ENCODE results near the gene TMEM266.

TMEM266 gene

DNA sequence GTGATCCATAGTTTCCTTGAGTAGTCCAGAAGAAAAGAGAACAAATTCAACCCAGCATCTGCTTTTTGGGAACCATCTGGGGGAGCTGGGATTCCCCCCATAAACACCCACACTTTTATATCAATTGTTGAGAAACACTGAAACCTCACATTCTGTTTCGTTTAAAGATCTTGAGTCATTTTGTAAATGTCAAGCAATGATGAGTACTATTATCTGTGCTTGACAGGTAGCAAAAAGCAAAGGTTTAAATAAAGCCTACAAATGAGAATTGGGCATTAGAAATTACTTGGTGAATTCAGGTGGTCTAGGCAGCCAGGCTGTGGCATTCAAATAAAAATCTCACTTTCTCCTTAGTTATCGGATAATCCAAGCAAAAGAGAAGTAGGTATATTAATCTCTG is 75.7 kb downstream of the TMEM266 start:
- no peak for DNase-seq

DNA sequence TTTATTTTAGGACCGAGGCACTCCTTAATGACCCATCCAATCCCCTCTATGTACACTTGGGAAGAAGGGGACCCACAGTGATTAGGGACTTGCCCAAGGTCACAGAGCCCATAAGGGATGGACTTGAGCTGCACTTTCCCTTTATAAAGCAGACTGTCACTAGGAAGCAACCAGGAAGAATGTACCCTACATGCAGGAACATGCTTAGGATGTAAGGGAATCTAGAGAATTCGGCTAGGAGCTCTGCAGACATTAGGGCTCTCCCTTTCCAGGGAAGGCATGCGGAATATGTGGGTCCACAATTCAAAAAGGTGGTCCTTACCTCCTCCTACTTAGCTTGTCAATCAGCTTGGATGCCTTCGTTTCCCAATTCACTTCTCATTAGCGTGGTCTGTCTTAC is 78.7 kb downstream of the TMEM266 start:
- DNase-seq: no peak

DNA sequence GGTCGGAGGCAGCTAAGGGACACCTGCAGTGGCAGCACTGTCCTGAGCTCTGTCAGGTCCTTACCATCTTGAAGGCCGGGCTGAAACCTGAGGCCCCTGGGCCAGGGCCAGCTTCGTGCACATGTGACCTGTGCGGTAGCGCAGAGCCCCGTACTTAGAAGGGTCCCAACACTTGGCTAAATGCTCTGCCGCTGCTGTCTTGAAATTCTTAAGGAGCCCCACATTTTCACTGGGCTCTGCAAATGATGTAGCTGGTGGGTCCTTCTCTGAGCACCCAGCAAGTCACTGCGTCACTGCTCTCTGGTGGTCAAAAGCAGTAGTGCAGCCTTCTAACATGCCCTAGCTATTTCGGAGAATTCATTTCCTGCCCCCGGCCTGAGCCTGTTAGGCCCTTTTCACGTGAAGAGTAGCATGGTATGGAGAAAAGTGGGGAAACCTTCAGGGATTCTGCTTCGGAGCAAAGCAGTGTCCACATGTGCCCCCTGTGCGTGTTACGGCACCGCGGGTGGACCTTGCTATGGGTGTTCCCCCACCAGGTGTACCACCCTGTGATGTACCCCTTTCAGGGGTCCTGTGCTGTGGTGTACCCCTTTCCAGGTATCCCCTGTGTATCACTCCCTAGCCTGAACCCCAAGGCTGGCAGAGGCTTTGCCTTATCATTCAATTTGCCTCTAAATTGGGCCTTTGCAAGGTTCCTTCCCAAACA is 79.7 kb downstream of the TMEM266 start:
- DNase-seq: peak; percentile 11 to 73 (median 40)

DNA sequence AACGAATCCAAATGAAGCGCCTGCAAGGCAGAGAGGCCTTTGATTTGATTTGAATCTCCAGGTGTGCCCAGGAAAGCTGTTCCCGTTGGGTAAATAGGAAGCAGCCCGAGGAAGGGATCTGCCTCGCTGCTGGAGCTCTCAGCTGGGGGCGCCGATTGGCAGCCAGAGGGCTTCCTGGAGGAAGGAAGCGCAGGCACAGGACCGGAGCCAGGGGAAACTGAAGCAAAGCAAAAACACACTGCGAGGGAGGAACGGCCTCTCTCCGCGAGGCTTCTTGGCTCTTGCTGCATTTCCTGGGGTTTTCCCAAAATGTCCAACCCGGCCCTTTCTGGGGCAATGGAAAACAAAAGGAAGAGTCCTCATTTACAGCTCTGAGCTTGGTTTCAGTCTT is 80.3 kb downstream of the TMEM266 start:
- no peak for DNase-seq

DNA sequence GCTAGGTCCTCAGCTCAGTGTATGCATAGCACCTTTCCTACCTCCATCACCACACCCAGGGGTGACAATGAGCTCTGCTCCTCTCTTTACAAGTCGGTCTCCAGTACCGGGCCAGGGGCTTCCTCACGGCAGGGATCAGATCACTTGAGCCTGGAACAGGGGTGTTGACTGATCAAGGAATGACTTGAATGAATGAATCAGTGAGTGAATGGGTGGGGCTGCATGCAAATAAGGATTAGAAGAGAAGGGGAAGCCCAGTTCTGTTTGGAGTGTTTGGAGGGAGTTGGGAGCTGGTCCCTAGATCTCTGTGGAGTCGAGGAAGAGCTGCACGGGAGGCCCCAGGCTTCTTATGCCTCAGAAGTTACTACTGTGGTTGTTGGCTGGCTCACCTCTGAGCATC is 87.0 kb downstream of the TMEM266 start:
- no peak for DNase-seq

DNA sequence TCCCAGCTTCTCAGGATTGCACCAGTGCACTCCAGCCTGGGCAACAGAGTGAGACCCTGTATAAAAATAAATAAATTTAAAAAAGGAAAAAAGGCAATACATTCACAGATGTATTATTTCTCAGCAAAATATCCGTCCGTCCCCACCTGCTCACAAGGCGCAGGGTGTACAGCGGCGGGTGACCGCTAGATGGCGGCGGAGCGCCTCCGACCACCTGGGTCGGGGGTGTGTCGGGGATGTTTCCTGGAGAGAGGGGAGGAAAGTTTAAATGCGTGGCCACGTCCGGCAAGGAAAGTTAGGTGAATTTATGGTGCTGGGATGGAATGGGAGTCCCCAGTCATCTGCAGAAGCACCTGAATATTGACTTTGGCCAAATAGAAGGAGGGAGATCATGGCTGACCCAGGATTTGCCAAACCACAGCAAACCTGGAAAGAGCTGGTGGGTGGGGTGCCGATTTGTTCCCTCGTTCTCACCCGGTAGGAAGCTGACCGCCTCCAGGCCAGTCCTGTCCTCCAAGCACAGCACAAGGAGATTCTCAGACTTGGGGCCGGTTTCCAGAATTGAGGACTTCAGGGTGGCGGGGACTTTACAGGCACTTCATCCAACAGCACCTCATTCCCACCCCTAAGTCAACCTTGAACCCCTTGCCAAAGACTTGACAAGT is 88.3 kb downstream of the TMEM266 start:
- peak; percentile 27 to 55 (median 36) for DNase-seq

DNA sequence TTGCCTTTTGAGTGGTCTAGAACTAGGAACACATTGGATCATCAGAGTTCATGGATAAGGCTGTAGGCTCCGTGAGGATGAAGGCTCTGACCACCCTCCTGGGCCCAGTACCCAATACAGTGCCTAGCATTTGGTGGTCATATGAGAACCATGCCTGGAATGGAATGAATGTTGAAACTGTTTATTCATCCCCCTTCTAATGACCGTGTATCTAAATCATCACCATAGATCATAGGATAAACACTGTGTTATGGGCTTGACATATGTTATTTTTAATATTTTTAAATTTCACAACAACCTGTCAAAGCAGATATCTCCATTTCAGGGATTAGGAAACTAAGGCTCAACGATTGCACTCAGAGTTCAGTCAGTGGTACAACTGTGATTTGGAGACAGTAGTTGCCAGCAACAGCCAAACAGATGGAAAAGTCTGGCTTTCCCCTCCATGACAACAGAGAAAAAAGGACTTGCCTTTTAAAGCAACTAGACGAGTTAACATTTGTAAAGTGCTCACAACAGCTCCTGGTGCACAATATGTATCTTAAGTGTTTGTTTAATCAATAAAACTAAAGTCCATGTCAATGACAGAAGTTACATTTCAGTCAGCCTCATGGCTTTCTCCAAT is 89.6 kb downstream of the TMEM266 start:
- DNase-seq: no peak

DNA sequence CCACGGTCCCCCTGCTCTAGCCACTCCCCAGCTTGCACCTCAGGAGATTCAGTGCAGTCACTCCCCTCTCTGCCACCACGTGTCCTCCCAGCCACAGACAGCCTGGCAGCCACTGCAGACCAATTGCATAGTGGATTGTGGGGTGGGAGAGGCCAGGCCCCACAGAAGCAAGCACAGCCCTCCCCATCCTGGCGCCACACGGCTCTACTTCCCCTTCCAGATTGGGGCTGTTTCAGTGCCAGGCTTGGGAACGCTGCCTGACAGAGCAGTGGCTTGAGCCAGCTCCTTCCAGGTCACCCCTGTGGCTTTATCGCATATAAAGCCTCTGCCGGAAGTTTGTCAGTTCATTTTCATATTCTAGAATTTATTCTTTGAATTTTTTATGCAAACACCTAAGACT is 90.7 kb downstream of the TMEM266 start:
- DNase-seq: no peak

DNA sequence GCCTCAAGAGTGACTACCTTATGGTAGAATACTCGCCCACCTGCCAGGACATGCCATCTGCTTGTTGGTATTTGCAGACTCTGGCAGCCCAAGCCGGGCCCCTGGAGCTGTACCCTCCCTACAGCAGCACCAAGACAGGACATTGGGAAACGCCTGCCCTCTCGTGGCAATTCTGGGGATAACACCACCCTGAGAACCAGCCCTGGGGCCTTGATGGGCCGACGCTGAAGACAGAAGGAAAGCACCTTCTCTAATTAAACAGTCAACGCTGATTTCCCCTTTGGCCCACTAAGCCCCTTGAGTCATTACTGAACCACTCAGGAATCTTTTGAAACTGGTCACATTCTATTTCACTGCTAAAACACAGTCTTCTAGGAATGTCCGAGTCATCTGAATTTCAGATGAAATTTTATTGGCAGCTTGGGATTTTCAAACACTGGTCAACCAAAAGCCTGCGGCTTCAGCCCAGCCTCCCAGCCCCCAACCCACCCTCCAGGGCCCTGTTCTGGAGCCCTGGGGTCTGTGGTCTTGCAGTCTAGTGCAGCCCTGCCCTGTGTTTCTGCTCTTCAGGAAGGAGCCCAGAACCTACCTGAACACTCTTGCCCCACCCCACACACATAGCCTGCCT is 91.3 kb downstream of the TMEM266 start:
- DNase-seq: peak; percentile 35 to 82 (median 54)

DNA sequence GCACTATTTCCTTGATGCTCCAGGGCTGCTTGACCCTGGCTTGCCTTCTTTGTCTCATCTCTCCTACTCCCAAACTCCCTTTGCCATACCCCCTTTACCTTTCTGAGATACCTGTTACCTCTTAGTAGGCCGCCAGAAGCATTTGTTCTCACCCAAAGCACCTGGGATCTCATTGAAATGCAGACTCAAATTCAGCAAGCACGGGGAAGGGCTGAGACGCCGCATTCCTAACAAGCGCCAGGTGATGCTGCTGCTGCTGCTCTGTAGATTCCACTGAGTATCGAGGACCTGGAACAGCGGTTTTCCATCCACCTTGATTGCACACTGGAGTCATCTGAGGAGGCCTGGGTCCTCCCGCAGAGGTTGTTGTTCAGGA is 91.8 kb downstream of the TMEM266 start:
- no peak for DNase-seq

DNA sequence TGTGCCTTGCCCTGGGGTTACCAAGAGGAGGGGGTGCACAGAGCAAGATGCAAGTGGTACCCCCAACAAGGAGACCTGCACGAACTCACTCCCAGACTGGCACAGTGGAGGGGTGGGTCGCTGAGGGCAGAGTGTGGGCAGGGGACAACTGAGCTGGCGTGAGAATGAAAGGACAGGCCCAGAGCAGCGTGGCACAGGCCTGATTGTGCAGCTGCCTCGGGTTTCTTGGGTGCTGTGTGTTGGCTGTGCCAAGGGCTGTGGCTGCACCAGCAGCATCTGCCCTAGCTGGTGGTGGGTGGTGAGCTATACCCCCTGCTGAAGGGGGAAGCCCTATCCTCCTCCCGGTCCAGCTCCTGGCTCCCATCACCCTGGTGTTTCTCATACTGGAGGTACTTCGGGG is 92.4 kb downstream of the TMEM266 start:
- DNase-seq: no peak

DNA sequence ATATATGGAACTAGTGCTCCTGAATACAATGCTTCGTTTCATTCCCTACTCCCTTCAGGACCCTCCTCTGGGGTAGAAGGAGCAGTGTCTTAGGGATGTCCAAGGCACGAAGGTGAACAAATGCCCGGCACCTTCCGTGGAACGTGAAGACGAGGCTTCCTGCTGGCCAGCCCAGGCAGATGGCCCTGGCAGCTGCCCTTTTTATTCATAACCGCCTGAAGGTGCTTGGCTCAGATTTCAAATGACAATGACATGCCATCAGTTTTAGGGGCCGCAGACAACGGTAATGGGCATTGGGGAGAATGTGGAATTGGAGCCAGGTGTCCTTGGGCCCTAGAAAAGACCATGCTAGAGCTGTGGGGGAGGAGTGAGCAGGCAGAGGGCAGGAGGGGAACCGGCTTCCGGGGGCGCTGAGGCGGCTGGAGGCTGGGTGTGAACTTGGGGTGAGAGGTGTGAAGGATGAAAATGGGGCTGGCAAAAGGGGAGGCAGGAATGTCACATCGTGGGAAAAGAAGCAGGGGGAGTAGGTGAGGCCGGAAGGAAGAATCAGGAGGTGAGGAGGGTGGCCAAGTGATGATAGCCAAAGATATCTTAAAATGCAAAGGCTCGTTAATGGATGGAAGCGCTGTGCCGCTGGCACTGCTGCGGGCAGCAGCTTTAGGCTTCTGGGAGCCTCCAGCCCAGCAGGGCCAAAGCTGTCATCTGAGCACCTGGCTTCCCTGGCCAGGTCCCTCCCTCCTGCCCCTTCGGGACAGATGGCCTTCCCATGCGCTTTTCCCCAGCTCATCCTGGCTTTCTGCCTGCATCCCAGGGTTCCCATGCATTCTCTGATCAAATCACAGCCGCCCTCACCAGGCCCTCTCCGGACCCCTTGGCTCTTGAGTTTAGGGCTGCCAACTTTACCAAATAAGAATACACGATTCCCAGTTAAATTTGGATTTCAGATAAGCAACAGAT is 93.7 kb downstream of the TMEM266 start:
- DNase-seq: no peak

DNA sequence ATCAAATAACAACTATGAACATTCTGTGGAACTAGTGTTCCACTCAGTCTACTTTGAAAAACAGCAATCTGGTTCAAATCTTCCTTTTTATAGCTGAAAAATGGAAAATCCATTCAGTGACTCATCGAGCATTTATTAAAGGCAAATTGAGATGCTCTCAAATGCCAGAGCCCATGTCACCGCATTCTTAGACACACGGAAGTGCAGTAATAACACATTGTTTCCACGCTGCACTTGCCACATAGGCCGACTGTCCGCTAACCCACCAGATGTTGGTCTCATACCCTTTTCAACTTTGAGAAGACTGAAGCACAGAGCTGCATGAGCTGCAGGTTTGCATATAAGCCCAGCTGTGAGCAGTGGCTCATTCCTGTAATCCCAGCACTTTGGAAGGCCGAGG is 95.9 kb downstream of the TMEM266 start:
- no peak for DNase-seq

DNA sequence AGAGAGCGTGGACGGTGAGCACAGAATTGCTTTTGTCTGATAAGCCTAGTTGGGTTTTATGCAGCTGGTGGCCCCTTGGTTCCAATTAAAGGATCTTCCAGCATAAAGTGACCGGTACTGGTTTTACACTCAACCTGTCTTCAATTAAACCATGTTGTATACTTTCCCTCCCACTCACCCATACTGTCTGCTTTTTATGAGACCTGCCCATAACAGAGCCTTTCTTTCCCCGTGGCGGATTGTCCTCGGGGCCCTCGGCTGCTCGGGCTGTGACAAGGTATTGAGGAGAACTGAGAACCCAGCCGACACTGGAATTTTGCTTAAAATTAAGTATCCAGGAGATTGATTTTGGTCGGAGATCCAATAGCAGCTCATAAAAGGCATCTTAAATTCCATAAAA is 98.4 kb downstream of the TMEM266 start:
- DNase-seq: no peak

DNA sequence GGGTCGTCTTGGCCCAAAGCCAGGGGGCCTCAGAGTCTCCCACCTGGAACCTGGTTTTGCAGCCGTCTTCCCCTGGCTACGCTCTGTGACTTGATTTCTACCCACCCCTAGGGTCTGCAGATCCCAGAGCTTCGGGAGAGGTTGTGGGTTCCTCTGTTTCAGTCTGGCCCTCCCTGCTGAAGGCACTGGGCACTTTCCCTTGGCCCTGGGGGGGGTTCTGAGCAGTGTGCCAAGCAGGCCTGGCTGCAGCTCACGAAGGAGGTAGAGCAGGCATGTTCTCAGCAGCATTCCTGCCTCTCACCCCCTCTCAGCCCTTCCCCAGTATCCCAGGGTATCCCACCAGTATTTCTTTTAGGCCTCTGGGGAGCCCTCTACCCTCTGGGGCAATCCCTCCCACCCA is 99.0 kb downstream of the TMEM266 start:
- DNase-seq: no peak

DNA sequence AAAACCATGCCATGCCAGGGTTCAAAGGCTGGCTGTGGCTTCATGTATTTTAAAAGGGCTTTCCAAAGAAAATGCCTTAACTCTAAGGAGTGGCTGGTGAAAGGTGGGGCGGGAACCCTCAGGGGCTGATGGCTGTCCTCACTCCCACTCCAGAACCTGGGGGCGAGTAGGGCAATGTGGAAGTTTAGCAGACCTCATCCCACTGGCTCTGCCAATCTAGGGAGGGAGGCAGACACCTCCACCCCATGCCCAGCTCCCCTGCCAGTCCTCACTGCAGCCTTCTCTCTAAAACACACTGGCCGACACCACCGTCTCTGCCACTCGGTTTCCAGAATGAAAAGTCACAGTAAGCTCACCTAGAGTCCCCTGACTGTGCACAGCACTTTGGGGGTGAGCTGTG is 99.5 kb downstream of the TMEM266 start:
- DNase-seq: no peak

DNA sequence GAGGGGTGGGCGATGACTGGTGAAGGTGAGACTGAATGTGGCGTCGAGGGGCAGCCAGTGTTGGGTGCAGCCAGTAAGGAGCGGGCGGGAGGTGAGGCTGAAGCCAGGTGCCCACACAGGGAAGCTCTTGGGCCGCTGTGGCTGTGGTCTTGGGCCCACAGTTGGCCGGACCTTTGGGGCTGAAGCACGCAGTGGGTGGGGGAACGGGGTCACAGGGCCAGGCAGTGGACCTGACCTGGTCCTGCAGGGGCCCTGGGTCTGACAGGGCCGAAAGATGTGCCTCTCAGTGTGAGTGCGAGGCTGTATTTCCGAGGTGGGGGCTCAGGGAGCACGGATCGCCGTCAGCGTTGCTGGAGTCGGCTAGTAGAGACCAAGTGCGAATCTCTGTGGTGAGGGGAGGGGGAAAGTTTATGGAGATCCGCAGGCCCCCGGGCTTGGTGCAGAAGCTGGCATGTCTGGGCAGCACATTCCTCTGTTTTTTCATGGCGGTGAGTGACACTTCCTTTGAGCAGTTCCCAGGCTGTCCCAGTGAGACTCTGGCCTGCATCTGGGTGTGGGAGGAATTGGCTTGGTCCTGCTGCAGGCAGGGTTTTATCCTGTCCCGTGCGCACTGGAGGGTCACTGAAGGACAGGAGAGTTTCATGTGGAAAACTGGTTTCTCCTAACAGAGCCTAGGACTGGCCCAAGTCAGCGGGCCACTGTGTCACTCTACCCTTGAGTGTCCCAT is 100.8 kb downstream of the TMEM266 start:
- no peak for DNase-seq

DNA sequence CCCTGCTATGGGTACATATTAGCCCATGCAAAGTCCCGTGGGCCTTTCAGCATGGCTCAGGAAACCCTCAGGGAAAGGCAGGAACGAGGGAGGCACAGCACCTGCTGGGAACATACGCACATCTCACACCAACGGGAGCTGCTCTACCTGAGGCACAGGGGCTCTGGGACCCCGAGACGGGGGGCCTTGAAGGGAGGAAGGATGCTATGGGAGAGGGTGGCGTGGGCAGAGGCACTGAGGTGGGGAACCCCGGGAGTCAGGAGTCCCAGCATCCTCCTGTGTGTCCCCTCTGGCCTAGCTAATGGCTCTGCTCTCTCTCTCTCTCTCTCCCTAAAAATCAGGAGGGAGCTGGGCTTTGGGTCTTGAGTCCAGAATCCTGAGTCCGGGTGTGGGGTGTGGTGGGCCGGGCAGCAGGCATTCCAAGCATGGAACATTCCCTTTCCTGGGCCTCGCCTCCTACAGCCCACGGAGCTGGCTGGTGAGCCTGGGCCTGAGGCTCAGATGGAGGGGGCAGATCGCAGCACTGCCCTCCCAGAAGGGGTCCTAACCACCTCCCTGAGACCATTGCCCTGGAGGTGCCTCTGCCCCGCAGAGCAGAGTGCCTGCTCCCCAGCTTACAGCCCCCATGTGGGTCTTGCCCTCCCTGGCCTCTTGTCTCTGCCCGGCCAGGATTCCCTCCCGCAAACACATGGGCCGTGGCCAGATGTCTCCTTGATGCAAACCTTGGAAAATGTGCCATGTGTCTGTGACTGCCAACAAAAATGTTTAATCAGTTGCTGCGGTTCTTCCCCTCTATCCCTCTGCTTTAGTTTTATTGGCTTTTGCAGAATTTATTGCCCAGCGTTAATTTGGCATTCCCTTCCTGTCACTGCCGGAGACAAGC is 101.6 kb downstream of the TMEM266 start:
- DNase-seq: no peak

DNA sequence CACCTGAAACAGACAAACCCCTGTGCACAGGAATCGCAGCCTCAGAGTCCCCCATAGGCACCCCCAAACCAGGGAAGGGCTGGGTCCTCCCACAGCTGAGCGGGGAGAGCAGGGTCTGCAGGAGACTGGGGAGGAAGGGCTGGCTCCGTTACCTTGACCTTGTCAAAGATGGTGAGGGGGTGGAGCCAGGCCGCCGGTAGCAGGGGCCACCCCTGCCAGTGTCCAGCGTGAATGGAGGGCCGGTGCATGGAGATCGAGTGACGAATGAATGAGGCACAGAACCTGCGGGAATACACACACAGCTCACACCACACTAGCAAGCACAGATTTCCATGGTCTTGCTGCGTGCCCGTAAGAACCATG is 102.2 kb downstream of the TMEM266 start:
- DNase-seq: no peak

DNA sequence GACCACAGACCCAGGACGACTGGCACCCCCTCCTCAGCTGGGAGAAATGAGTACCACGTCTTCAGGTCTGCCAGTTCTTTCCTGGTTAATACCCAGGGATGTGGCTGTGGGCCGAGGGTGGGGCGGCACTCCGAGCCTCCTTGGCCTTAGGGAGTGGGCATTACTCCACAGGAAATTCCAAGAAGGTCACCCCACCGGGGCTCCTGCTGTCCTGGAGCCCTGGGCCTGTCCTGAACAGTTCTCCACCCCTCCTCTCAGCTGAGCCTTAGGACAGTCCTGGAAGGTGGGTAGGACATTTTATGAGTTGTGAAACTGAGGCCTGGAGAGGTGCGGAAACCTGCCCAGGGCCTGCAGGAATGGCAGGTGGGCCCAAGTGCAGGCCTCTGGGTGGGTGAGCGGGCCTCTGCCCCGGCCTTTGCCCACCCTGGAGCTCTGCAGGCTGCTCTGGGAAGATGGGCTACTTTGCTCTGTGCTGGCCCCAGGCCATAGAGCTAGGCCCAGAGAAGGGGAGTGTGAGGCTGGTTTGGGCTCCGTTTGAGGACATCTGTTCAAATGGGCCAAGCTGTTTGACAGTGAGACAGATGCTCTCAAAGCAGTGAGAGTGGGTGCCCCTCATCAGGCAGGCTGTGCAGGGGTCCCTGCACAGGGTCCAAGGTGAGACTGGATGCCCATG is 103.1 kb downstream of the TMEM266 start:
- no peak for DNase-seq
